DOHH2 (cell line): ENCODE data around the gene KIF26B.

ENCODE experiments used
- CTCF ChIP-seq: fragments of 200-600 bp; sonication (generic); IDR thresholded peaks from one replicate; pipeline ENCODE4 v1.5.1; 2014; ENCODE audit warnings: antibody characterized with exemption, mild to moderate bottlenecking, low read depth, low read length; ENCODE audit not compliant: poor library complexity, severe bottlenecking
- EZH2phosphoT487 ChIP-seq: fragments of 200-600 bp; sonication (generic); IDR thresholded peaks from 2 replicates; pipeline ENCODE4 v1.6.1; 2017; ENCODE audit warnings: borderline replicate concordance, mild to moderate bottlenecking, antibody characterized with exemption, low read length, moderate library complexity, mixed read lengths

- TF ChIP-seq CTCF (no peak), EZH2phosphoT487 (no peak)
These were observed 511.6 kb downstream of the KIF26B start for GRCh38 chr1:245666412-245666811.
